Activated B cell treated with CpG ODN at 0.5 μM for 24 hours (primary cell): Measurements from ENCODE around the gene DAPK1. TPM values are rescaled to one million over a fixed set of nuclear protein-coding genes. Genes with fewer than 3 reads are reported as not detected.

Source experiments
- ATAC-seq: fragments of 200-7000 bp; cut with Tn5 transposase; one replicate; pipeline ENCODE4 v1.10.0; 2021; ENCODE audit warnings: low read depth, mild to moderate bottlenecking, moderate library complexity
- CTCF ChIA-PET: fragments of 350-600 bp; sonication (Branson Sonifier 250); formaldehyde crosslinking; loops from one replicate; lab custom pipeline; 2021; ENCODE audit warnings: antibody characterized with exemption; lab: Charles Lee
- POLR2A ChIA-PET: fragments of 350-600 bp; sonication (Branson Sonifier 250); formaldehyde crosslinking; loops from one replicate; lab custom pipeline; 2021; ENCODE audit warnings: antibody characterized with exemption; lab: Charles Lee
- DNase-seq: peaks from one replicate; pipeline ENCODE4 v3.0.0; 2022
- H3K27ac Mint-ChIP-seq: one replicate; pipeline ENCODE4 v1.8.0; 2020; ENCODE audit warnings: mixed read lengths
- H3K27me3 Mint-ChIP-seq: one replicate; pipeline ENCODE4 v1.8.0; 2021; ENCODE audit warnings: mixed read lengths
- H3K36me3 Mint-ChIP-seq: one replicate; pipeline ENCODE4 v1.8.0; 2021; ENCODE audit warnings: low read depth, mixed read lengths
- H3K4me1 Mint-ChIP-seq: one replicate; pipeline ENCODE4 v1.8.0; 2021; ENCODE audit warnings: mixed read lengths
- H3K4me3 Mint-ChIP-seq: one replicate; pipeline ENCODE4 v1.8.0; 2020; ENCODE audit warnings: mild to moderate bottlenecking, mixed read lengths
- H3K9me3 Mint-ChIP-seq: one replicate; pipeline ENCODE4 v1.8.0; 2020; ENCODE audit warnings: mixed read lengths
- intact Hi-C: fragments of 100-400 bp; cut with micrococcal nuclease; formaldehyde crosslinking; loops from one replicate; pipeline ENCODE4 v1.15.1; 2024
- total RNA-seq: library from RNA; stranded (reverse); gene quantifications from 2 replicates; pipeline ENCODE4 v1.2.3, GENCODE V29; 2022
- TF ChIP-seq, protein P1 (sequence below): fragments of 200-600 bp; IDR thresholded peaks from one replicate; pipeline ENCODE4 v1.8.0; 2022; ENCODE audit warnings: antibody characterized with exemption, mild to moderate bottlenecking

DAPK1 gene
- total RNA-seq, 1 donor from 2014 or later, result 1.0 TPM

DNA sequence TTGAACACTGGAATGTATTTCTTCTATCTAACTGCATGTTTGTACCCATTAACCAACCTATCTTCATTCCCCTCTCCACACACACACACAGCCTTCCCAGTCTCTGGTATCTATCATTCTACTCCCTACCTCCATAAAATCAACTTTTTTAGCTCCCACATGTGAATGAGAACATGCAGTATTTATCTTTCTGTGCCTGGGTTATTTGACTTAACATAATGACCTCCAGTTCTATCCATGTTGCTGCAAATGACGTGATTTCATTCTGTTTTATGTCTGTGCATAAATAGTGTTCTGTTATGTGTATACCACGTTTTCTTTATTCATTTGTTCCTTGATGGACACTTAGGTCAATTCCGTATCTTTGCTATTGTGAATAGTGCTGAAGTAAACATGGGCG, 189.5 kb downstream of the DAPK1 start:
- Mint-ChIP-seq H3K9me3 (peaks cover 9% of the 10 kb centered on the region), H3K36me3 (no peaks in the 10 kb centered on the region), H3K4me3 (no peak overlapping the region), H3K4me1 (no peaks in the 10 kb centered on the region), H3K27me3 (no peaks in the 10 kb centered on the region), H3K27ac (no peak overlapping the region)
- intact Hi-C loops, result no loop called here
- ATAC-seq (no peak), DNase-seq (no peak)
- ChIA-PET POLR2A (no interaction called here), CTCF (interaction anchor here (1.1 kb wide), 1 partner anchor 10 kb away, joined by 3 read pairs; no protein-coding TSS in a partner anchor)
- TF ChIP-seq, protein P1, sequence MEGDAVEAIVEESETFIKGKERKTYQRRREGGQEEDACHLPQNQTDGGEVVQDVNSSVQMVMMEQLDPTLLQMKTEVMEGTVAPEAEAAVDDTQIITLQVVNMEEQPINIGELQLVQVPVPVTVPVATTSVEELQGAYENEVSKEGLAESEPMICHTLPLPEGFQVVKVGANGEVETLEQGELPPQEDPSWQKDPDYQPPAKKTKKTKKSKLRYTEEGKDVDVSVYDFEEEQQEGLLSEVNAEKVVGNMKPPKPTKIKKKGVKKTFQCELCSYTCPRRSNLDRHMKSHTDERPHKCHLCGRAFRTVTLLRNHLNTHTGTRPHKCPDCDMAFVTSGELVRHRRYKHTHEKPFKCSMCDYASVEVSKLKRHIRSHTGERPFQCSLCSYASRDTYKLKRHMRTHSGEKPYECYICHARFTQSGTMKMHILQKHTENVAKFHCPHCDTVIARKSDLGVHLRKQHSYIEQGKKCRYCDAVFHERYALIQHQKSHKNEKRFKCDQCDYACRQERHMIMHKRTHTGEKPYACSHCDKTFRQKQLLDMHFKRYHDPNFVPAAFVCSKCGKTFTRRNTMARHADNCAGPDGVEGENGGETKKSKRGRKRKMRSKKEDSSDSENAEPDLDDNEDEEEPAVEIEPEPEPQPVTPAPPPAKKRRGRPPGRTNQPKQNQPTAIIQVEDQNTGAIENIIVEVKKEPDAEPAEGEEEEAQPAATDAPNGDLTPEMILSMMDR, result no peak

DNA sequence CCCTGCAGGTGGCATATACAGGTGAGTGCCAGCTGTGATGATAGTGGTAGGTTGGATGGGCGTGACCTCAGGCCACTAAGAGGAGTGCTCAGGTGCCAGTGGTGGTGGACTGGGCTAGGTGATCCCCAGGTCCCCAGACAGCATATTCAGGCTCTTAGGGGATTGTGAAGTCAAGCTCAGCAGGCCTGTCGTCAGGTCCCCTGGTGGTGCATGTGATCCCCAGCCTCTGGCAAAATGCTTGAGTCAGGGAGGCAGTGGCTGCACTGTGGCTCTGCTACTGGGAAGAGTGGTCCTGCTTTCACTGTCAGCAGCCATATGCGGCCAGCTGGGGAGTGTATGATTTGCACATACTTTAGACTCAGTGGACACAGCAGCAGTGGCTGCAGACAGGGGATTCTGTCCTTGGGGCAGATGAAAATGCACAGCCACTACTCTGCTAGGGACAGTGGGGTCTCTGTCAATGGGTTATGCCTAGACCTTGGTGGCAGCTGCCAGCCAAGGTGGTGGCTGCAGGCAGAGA, 196.6 kb downstream of the DAPK1 start:
- Mint-ChIP-seq H3K9me3 (peaks cover 17% of the 10 kb centered on the region), H3K4me3 (no peak overlapping the region), H3K36me3 (no peaks in the 10 kb centered on the region), H3K27me3 (no peaks in the 10 kb centered on the region), H3K27ac (no peak overlapping the region), H3K4me1 (no peaks in the 10 kb centered on the region)
- no peak for ATAC-seq
- CTCF ChIA-PET, result no interaction called here
- POLR2A ChIA-PET, result no interaction called here
- TF ChIP-seq, protein P1, result no peak
- DNase-seq, result no peak
- intact Hi-C loops, result no loop called here

DNA sequence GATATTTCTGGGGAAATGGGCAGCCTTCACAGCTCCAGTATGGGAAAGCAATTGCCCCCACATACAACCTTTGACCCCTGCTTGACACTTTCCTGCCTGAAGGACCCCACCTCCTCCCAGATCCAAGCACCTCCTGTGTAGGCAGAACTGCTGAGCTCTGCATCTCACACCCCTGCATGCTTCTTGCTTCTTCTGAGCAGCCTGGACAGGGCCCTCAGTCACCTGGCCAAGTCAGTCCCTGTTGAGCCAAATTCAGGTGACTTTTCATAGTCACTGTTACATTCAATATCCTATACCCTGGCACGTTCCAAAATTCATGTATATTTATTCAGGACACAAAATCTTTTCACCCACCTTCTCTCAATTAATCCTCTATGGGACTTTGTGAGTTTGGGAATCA, 197.9 kb downstream of the DAPK1 start:
- H3K9me3 Mint-ChIP-seq, result peaks cover 16% of the 10 kb centered on the region
- no peaks in the 10 kb centered on the region for H3K4me1 Mint-ChIP-seq
- H3K27me3 Mint-ChIP-seq, result no peaks in the 10 kb centered on the region
- no peak overlapping the region for H3K27ac Mint-ChIP-seq
- ChIA-PET POLR2A (no interaction called here), CTCF (no interaction called here)
- intact Hi-C loops, result no loop called here
- ATAC-seq, result no peak
- TF ChIP-seq, protein P1, result no peak
- DNase-seq, result no peak
- H3K4me3 Mint-ChIP-seq, result no peak overlapping the region
- H3K36me3 Mint-ChIP-seq, result no peaks in the 10 kb centered on the region

DNA sequence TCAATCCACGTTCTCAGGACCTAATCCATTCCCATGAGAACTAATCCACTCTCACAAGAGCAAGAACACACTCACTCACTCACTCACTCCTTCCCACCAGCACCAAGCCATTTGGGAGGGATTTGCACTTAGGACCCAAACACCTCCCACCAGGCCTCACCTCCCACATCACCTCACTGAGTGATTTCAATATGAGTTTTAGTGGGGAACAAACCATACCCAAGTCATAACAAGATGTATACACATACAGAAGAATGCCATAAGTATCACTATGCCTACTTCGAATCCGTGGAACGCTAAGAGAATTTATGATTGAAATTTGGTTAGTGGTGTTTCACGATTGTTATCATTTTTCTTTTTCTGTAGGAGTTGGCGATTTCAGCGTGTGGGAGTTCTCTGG, 199.0 kb downstream of the DAPK1 start:
- Mint-ChIP-seq H3K4me1 (no peaks in the 10 kb centered on the region), H3K4me3 (no peak overlapping the region), H3K27me3 (no peaks in the 10 kb centered on the region), H3K9me3 (peaks cover 13% of the 10 kb centered on the region), H3K36me3 (no peaks in the 10 kb centered on the region), H3K27ac (no peak overlapping the region)
- TF ChIP-seq, protein P1, result no peak
- ATAC-seq (no peak), DNase-seq (no peak)
- CTCF ChIA-PET, result no interaction called here
- intact Hi-C loops, result no loop called here
- POLR2A ChIA-PET, result no interaction called here

DNA sequence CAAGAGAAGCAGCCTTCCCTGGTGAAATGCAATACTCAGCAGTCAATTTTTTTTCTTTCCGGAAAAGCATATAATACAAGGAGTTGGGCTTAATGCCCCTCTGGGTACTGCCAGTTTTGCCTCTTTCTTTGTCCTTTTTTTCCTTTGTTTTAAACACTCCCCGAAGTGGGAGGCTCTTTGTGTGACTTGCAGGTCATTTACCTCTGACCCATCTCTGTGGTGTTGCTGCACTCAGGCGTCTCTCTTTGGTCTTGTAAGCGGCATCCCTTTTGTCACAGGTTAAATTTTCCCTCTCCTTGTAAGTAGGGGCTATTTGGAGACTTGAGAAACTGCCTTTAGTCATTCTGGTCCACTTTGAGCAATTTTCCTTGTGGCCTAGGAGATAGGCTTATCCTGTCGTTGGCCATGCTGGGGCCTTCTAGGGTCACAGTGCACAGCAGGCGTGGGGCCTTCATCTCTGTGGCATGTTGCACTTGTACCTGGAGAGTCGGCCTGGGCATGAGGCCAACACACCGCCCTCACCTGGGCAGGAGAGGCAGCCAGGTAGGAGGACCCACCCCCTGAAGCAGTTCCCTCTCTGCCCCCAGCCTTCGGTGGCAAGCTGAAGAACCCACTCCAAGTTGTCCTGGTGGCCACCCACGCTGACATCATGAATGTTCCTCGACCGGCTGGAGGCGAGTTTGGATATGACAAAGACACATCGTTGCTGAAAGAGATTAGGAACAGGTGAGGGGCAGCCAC, 200.6 kb downstream of the DAPK1 start:
- H3K27ac Mint-ChIP-seq, result no peak overlapping the region
- no peak for DNase-seq

More for the DNA sequence above, 200.6 kb downstream of the DAPK1 start:
- no peaks in the 10 kb centered on the region for H3K36me3 Mint-ChIP-seq
- ATAC-seq, result no peak
- intact Hi-C loops, result no loop called here
- H3K4me1 Mint-ChIP-seq, result no peaks in the 10 kb centered on the region
- peaks cover 5% of the 10 kb centered on the region for H3K9me3 Mint-ChIP-seq
- H3K27me3 Mint-ChIP-seq, result no peaks in the 10 kb centered on the region
- ChIA-PET POLR2A (no interaction called here), CTCF (no interaction called here)
- TF ChIP-seq, protein P1, result no peak
- no peak overlapping the region for H3K4me3 Mint-ChIP-seq
